AG09319 (cell line): ENCODE measurements around the gene ORC4.
A peak's percentile ranks its signal among the peaks of the same experiment; 100 is the strongest.

Source experiments
- DNase-seq: peaks from one replicate; pipeline ENCODE4 v3.0.0-alpha.2; 2010; ENCODE audit warnings: low read depth; ENCODE audit errors: extremely low read depth
- CTCF ChIP-seq: IDR thresholded peaks from 2 replicates; pipeline ENCODE4 v1.5.1; 2011; ENCODE audit warnings: low read depth, mild to moderate bottlenecking, inconsistent platforms, low read length, moderate library complexity

ORC4 gene

GRCh38 chr2:147976102-147976501 lies 44.4 kb downstream of the ORC4 start:
- no peak for TF ChIP-seq CTCF
- no peak for DNase-seq

- DNase-seq: no peak
- no peak for TF ChIP-seq CTCF
Measured at GRCh38 chr2:147968571-147968970, 52.0 kb downstream of the ORC4 start.

- no peak for DNase-seq
- no peak for TF ChIP-seq CTCF
Measured at GRCh38 chr2:147952118-147952517, 68.4 kb downstream of the ORC4 start.

- DNase-seq: no peak
- TF ChIP-seq CTCF: no peak
Measured at GRCh38 chr2:147945660-147946059, 74.9 kb downstream of the ORC4 start.

GRCh38 chr2:147939313-147939712 lies 81.2 kb downstream of the ORC4 start:
- no peak for TF ChIP-seq CTCF
- no peak for DNase-seq

- TF ChIP-seq CTCF: peak; percentile 85
- DNase-seq: no peak
Measured at GRCh38 chr2:147937744-147938349, 82.7 kb downstream of the ORC4 start.

GRCh38 chr2:147934881-147935620 lies 85.5 kb downstream of the ORC4 start:
- no peak for DNase-seq
- TF ChIP-seq CTCF: no peak
